WERI-Rb-1 (cell line): ENCODE measurements around the gene WASHC2C.
"Not testable (repeated sequence)": the region's sequence is repeated elsewhere in the genome, so short reads cannot be mapped to it uniquely, and the experiment has no call there.

Experiments
- DNase-seq: peaks from one replicate; pipeline ENCODE4 v3.0.0-alpha.2; 2020
- H3K27ac ChIP-seq: fragments of 250-450 bp; sonication (Bioruptor Pico); 2 replicates; pipeline ENCODE4 v1.5.1; 2020; ENCODE audit warnings: mild to moderate bottlenecking, moderate library complexity
- H3K27me3 ChIP-seq: fragments of 250-450 bp; sonication (Bioruptor Pico); 2 replicates; pipeline ENCODE4 v1.5.1; 2021; ENCODE audit warnings: mild to moderate bottlenecking, low read depth, moderate library complexity; ENCODE audit not compliant: insufficient read depth, severe bottlenecking
- H3K36me3 ChIP-seq: fragments of 250-450 bp; sonication (Bioruptor Pico); 2 replicates; pipeline ENCODE4 v1.5.1; 2020; ENCODE audit warnings: mild to moderate bottlenecking, moderate library complexity
- H3K4me3 ChIP-seq: 2 replicates; pipeline ENCODE4 v1.5.1; 2011; ENCODE audit warnings: low read depth, mild to moderate bottlenecking, control low read depth, low read length
- H3K9me3 ChIP-seq: fragments of 250-450 bp; sonication (Bioruptor Pico); 2 replicates; pipeline ENCODE4 v1.5.1; 2021; ENCODE audit warnings: mild to moderate bottlenecking, moderate library complexity; ENCODE audit not compliant: severe bottlenecking
- CTCF ChIP-seq: IDR thresholded peaks from 2 replicates; pipeline ENCODE4 v1.5.1; 2011; ENCODE audit warnings: low read depth, mild to moderate bottlenecking, control low read depth, inconsistent platforms, low read length

The WASHC2C gene

GRCh38 chr10:45817912-45818311, 90.8 kb downstream of the WASHC2C start:
- TF ChIP-seq CTCF = no peak
- no peaks in the 10 kb centered on the region for H3K27me3 ChIP-seq
- no peaks in the 10 kb centered on the region for H3K9me3 ChIP-seq
- no peak for DNase-seq
- H3K27ac ChIP-seq = no peak overlapping the region
- no peaks in the 10 kb centered on the region for H3K36me3 ChIP-seq
- no peak overlapping the region for H3K4me3 ChIP-seq

- H3K27me3 ChIP-seq = no peaks in the 10 kb centered on the region
- TF ChIP-seq CTCF = no peak
- no peaks in the 10 kb centered on the region for H3K36me3 ChIP-seq
- DNase-seq = no peak
- H3K27ac ChIP-seq = no peak overlapping the region
- no peak overlapping the region for H3K4me3 ChIP-seq
- no peaks in the 10 kb centered on the region for H3K9me3 ChIP-seq
Measured at GRCh38 chr10:45819552-45819951, 92.5 kb downstream of the WASHC2C start.

- H3K27ac ChIP-seq, H3K9me3 ChIP-seq, H3K27me3 ChIP-seq: not testable (repeated sequence)
Measured at GRCh38 chr10:45820107-45820830, 93.2 kb downstream of the WASHC2C start.

GRCh38 chr10:45822918-45823317, 95.9 kb downstream of the WASHC2C start:
- not testable (repeated sequence) for DNase-seq, H3K27ac ChIP-seq, H3K36me3 ChIP-seq, H3K4me3 ChIP-seq, H3K27me3 ChIP-seq, H3K9me3 ChIP-seq

More at GRCh38 chr10:45820107-45820830, 93.2 kb downstream of the WASHC2C start:
- not testable (repeated sequence) for DNase-seq, H3K4me3 ChIP-seq, H3K36me3 ChIP-seq
